Activated CD4-positive, alpha-beta T cell treated with anti-CD3 and anti-CD28 coated beads for 4 hours (primary cell): Measurements from ENCODE around the gene SLC17A4.
"Not testable (repeated sequence)": the region's sequence is repeated elsewhere in the genome, so short reads cannot be mapped to it uniquely, and the experiment has no call there.

ENCODE experiments used
- DNase-seq, 2 donors: peaks; one replicate each; pipeline ENCODE4 v3.0.0-alpha.2; 2020

SLC17A4 gene, protein sequence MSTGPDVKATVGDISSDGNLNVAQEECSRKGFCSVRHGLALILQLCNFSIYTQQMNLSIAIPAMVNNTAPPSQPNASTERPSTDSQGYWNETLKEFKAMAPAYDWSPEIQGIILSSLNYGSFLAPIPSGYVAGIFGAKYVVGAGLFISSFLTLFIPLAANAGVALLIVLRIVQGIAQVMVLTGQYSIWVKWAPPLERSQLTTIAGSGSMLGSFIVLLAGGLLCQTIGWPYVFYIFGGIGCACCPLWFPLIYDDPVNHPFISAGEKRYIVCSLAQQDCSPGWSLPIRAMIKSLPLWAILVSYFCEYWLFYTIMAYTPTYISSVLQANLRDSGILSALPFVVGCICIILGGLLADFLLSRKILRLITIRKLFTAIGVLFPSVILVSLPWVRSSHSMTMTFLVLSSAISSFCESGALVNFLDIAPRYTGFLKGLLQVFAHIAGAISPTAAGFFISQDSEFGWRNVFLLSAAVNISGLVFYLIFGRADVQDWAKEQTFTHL

DNA sequence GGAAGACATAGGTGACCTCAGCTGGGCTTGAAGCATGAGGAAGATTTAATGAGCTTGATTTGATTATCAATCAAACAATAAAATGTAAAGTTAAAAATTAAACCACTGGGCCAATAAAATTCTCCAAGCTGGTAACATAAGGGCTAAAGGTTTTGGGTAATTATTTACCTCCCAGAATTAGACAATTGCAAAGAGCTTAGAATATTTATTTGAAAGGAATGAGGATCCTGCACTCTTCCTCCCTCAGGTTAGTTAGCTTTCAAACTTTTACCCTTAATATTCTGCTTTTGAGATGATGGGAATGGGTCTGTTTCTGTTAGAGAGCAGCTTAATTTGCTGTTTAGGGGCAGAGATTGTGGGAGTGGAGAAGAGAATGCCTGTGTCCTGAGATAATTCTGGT lies at the start of gene SLC17A4:
SLC17A4 (plus strand) TSS at position 208 of the 400 bp plus-strand sequence. CDS start 7,221 bp downstream, outside the sequence.
- no peak for DNase-seq

DNA sequence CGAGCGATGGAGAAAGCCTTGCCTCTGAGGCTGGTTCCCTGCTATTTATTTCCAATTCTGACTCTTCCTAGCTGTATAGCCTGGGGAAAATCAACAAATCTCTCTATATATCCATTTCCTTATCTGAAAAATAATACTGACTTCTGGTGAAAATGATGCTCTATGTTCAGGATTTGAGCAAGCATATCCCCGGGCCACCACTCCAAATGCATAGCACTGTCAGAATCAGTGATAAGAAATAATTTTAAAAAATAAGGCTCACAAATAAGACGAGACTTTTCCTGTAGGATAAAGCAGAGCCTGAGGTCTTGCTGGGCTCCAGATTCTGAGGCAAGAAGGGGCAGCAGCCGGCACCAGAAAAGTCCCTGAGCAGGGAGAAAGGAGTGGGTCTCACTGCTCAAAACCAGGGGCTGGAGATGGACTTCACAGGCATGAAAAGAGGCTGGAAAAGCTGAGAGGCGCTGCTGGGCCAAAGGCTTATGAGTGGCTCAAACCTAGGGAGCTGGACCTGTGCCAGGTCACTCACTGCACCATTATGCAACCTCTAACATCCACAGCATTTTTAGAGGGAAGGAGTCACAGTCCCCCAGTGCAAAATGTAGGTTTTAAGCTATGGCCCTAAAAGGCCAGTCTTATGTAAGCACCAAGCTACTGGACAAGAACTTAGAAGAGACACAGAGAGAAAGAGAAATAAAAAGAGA lies 48.1 kb upstream of the SLC17A4 start:
- no peak for DNase-seq

DNA sequence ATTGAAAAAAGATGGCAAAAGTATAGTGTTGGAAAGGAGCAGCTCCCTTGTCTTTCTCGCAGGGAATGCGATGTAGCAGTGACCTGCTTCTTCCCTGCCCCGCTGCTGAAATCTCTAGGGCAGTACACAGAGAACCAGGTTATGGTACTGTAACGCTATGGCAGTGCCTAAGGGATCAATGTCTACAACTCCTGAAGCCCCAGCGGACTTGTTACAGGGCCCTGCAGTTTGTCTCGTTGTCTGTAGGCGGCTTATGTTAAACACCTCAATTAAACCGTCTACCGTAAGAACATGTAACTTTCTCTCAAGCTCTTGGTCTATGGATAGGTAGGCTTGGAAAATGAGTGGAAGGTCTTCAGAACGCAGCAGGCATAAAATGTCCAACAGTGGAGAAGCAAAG lies 44.8 kb upstream of the SLC17A4 start:
- DNase-seq: no peak

DNA sequence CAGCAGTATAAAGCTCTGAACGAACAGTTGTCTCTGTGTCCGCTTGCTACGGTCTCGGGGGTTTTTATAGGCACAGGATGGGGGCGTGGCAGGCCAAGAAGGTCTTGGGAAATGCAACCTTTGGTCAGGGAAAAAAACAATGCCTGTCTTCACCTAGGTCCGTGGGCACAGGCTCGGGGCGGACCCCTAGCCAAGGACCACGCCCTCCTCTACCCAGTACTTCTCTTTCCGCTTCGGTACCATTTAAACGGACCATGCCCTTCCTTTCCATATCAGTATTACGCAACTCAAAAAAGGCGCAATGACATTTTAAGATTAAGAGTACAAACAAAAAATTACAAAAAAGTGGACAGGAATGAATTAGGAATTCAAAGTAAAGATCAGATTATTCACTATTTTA lies 44.3 kb upstream of the SLC17A4 start:
- DNase-seq: no peak

DNA sequence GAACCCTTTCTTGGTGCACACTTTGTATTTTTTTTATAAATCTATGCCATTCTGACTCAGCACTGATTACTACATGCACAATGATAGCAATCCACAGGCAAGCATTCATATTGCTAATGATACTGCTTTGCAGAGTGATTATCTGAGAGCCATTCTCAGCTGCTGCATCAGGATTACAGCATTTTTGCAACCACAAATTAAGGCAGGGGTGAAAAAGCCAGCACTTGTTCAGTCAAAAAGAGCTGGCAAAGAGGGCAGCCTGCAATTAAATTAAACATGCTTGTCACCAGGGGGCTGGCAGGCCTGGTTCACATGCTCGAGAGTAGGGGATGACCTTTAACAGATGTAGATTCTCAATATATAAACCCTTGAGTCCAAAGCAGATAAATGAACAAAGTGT lies 40.7 kb upstream of the SLC17A4 start:
- no peak for DNase-seq

DNA sequence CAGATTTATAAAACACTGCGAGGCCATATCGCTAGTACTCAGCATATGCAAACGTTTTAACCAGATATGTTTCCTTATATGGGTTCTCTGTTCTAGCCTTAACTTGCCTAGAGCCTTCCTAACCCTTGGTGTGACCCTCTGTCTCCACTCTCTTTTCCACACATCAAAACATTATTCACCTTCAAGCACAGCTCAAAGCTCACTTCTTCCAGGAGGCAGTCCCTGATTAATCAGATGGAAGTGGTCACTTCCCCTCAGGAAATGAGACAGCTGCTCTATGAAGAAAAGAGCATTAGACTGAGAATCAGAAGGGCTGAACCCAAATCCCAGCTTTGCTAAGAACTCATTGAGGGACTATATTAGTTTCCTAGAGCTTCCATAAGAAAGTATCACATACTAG lies 39.8 kb upstream of the SLC17A4 start:
- DNase-seq: no peak

DNA sequence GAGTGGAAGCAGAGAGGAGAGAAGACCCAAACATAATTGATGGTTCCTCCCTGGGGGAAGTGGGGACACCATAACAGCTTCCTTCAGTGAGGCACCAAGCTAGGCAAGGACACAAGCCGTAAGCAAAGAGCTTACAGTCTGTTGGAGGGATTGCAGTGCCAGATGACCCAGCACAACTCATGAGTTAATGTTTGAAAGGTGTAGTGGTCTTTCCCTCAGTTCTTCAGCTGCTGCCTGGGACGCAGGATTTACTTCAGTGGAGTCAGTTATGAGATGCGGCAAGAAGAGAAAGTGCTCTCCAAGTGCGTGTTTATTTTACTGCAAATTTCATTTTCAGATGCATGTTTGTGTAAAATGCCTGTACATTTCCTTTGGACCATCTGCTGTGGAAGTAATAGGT lies 38.7 kb upstream of the SLC17A4 start:
- DNase-seq: no peak

DNA sequence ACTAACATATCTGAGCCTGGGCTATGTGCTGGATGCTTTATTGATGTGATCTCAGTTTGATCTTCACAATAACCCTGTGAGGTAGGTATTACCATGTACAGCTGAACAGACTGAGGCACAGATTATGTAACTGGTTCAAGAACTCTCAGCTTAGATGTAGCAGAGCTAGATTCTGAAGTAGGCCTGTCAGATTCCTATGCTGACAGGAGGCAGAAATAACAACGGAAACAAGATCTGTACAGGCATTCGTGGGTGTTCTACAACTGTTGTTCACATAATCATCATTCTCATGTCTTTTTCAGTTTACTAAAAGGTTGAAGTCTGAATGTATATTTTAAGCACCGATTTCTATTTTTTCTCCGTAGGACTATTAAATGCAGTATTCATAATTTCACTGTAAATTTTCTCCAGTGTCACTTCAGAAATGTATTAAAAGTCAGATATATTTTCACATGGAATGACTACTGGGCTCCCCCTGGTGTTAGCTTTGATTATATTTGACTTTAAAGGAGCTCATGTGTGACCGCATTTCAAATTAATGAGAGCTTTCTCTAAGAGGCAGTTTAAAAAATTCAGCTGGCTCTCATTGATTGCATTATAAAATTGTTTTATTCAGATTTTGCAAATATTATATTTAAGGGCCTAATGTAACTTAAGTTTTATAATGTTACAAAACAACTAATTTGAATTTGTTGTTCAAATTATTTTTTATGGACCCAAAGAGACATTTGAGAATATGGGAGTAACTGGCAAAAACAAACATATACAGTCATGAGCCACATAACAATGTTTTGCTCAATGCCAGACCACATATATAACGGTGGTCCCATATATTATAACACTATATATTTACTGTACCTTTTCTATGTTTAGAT lies 36.4 kb upstream of the SLC17A4 start:
- no peak for DNase-seq

DNA sequence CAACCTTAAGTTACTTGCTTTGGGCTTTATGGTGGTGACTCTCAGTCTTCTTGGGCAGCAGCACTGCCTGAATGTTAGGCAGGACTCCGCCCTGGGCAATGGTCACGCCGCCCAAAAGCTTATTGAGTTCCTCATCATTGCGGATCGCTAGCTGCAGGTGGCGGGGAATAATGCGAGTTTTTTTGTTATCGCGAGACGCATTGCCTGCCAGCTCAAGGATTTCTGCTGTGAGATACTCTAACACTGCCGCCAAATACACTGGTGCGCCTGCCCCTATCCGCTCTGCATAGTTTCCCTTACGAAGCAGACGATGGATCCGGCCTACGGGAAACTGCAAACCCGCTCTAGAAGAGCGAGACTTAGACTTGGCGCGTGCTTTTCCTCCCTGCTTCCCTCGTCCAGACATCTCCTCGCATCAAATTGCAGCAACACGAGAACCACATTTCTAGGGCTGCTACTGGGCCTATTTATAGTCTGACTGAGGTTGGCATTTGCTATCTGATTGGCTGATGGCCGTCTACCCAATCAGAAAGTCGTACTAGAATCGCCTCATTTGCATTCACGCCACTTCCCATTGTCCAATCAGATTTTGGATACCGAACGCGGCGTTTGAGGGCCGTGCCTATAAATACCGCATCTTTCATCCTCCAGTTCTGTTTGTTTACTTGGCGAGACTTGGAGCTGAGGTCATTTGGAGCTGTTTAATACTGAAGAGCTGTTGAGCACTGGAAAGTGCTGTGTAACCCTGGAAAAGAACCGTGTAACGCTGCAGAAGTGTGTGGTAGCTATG lies 28.2 kb upstream of the SLC17A4 start:
- DNase-seq: no peak

DNA sequence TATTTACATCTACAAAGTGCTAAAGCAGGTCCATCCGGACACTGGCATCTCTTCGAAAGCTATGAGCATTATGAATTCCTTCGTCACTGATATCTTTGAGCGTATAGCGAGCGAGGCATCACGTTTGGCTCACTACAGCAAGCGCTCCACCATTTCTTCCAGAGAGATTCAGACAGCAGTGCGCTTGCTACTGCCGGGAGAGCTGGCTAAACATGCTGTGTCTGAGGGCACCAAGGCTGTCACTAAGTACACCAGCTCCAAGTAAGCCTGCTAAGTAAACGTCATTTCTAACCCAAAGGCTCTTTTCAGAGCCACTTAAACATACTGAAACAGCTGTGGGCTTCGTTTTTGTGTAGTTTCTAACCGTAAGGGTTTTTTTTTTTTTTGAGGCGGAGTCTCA lies 27.5 kb upstream of the SLC17A4 start:
- no peak for DNase-seq

DNA sequence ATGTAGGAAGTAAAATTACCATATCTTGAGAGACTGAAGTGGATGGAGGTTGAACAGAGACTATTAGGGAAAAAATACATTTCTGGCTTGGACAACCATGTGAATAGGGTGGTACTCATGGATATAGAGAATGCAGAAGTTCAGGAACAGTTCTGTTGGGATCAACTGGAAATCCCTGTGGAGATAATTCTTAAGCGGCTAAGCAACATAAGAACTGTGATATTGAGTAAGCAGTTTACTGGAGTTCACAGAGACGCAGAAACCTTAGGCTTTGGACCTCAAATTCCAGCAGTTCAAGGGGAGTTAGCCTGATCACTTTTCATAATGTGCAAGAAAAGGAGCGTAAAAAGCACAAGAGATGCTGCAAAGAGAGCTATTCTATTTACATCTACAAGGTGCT lies 23.6 kb upstream of the SLC17A4 start:
- DNase-seq: no peak

DNA sequence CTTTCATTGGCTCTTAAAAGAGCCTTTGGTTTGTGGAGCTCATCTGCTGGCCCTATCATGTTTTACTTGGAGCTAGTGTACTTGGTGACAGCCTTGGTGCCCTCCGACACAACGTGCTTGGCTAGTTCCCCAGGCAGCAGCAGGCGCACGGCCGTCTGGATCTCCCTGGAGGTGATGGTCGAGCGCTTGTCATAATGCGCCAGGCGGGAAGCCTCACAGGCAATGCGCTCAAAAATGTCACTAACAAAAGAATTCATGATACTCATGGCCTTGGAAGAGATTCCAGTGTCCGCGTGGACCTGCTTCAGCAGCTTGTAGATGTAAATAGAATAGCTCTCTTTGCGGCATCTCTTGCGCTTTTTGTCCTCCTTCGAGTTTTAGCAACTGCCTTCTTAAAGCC lies 22.8 kb upstream of the SLC17A4 start:
- no peak for DNase-seq

DNA sequence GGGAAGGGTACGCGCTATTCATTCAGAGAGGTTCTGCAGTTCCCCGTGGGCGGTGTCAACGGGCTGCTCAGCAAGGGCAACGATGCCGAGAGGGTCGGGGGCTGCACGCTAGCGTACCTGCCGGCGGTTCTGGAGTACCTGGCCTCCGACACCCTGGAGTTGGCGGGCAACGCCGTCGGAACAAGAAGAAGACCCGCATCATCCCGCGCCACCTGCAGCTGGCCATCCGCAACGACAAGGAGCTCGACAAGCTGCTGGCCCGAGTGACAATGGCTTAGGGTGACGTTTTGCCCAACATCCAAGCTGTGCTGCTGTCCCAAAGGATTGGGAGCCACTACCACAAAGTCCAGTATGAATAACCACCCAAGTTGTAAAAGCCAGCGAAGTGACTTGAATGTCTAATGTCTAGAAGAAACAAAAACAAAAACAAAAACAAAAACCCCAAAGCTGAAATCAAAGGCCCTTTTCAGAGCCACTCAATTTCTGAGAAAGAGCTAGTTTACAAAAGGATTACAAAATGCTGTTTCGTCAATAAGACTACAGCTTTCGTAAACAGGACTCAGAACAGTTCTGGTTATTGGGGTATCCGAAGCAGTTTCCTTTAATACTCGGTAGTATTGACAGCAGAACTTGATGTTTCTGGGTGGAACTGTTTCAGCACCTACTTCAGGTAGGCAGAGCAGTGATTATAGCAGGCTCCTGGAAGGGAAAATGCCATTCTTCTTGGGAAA lies 21.9 kb upstream of the SLC17A4 start:
- DNase-seq: no peak

DNA sequence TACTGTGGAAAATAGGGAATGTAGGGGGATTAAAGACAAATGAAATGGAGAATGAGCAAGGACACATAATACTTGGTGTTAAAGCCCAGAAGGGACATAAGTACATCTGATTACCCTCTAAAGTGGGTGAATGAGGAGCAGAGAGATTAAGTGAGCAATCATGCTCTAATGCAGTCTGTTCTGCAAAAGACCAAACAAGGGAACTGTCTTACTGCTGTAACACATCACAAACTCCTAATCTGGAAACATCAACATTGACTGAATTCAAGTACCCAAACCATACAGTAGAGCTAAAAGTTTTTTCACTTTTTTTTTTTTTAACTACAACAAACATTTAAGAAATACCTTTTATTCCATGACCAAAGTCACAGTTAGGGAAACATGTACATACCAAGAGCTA lies 19.3 kb upstream of the SLC17A4 start:
- no peak for DNase-seq

DNA sequence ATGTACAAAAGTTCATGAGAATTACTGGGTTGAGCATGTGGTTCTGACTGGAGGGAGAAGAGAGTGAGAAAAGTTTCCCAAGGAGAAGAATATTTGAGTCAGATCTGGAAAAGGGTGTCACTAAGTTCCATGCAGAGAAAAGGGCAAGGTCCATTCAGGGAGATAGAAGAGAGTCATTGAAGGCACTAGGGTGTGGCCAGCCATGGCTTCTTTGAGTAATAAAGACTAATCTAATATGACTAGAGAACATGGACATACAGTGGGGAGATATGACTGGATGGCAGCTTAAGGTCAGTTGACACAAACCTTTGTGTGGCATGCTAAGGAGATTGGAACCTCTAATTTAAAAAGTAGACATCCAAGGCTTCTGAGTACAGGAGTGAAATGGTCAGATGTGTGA lies 10.7 kb upstream of the SLC17A4 start:
- no peak for DNase-seq

DNA sequence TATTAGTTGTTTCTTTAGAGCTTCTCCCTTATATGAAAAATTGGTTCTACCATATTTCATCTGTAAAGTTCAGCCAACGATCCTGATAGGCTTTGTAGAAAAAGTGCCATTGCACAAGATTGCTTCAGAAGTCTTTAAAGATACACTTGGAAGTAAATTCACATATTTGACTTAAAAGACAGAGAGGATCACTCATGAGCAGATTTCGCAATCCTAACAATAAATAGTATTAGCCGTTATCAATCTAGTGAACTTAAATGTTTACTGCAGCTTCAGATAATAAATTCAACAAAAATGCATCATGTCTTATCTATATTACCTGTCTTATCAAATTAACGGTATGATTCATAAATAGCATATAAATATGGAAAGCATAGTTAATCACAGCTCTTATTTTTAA lies 8.7 kb upstream of the SLC17A4 start:
- no peak for DNase-seq

DNA sequence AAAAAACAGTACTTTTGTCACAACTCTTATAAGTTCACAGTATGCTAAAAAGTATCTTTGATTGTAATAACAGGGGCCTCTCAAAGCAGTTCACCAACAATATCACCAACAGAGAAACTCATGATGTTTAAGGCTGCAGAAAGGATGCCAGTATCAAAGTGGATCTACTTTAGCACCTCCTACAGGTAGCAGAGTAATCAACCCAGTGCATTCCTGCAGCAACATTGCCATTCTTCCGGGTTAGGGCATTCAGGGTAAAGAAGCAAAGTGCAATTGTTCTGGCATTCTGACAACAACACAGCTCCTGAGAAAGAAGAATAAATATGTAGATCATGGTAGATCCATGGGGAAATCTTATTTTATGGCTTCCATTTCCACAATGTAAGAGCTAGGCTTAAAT lies 7.6 kb upstream of the SLC17A4 start:
- no peak for DNase-seq

DNA sequence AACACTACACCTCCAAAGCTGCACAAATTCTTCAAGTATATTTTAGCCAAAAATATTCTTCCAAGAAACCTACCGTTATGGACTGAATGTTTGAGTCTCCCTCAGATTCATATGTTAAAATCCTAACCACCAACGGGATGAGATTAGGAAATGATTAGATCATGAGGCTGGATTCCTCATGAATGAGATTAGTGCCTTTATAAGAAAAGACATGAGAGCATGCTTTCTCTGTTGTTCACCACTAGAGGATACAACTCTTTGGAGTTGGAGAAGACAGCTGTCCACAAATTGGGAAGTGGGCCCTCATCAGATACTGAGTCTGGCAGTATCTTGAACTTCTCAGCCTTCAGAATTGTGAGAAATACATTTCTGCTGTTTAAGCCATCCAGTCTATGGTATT lies 7.1 kb upstream of the SLC17A4 start:
- no peak for DNase-seq

DNA sequence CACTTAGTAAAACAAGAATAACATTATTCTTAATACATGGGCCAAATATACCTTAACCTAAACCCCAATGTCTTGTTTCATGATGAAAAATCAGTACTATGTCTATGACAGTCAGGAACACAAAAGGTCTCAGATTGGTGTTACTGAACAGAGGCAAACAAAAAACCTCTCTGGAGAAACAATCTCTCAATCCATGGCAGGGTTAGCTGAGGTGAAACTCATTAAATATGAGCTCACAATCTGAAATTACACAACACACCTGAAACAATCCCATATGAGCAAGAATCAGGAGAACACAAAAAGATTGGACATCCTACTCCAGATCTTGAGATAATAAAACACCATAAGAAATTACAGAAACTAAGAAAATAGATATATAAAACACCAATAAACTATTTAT lies 6.5 kb upstream of the SLC17A4 start:
- no peak for DNase-seq

DNA sequence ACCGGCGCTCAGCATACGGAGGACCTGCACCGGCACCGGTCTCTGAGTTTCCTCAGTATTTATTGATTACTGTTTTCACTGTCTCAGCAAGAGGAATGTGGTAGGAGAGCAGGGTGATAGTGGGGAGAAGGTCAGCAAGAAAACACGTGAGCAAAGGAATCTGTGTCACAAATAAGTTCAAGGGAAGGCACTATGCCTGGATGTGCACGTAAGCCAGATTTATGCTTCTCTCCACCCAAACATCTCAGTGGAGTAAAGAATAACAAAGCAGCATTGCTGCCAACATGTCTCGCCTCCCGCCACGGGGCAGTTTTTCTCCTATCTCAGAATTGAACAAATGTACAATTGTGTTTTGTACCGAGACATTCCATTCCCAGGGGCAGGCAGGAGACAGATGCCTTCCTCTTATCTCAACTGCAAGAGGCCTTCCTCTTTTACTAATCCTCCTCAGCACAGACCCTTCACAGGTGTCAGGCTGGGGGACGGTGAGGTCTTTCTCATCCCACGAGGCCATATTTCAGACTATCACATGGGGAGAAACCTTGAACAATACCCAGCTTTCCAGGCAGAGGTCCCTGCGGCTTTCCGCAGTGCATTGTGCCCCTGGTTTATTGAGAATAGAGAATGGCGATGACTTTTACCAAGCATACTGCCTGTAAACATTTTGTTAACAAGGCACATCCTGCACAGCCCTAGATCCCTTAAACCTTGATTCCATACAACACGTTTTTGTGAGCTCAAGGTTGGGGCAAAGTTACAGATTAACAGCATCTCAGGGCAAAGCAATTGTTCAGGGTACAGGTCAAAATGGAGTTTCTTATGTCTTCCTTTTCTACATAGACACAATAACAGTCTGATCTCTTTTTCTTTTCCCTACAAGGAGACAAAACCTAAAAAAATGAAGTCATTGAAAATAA lies 5.7 kb upstream of the SLC17A4 start:
- DNase-seq: not testable (repeated sequence)

DNA sequence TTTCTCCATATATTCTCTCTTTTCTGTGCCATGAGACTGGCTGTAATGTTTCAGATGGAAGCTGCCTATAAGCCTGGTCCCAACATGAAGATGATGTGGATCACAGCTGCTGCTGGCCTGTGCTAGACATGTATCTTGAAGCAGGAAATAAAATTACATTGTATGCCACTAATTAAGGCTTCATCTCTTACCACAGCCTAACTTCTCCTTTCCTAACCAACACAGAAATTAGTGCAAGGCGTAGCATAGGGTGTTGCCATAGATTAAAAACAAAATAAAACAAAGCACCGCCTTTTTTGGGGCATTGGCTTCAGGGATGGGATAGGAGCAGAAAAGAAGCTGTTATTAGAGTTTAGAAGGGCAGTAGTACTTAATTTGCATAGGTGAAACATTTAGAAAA lies 4.7 kb upstream of the SLC17A4 start:
- no peak for DNase-seq
